Endodermal cell (in vitro differentiated cells): ENCODE data around the gene PCDHGA1. TPM values are rescaled to one million over a fixed set of nuclear protein-coding genes. Genes with fewer than 3 reads are reported as not detected.

Experiments used
- DNase-seq: peaks from one replicate; pipeline ENCODE4 v3.0.0-alpha.2; 2017
- H3K27ac ChIP-seq: 2 replicates; pipeline ENCODE4 v1.5.1; 2013; ENCODE audit warnings: mild to moderate bottlenecking, low read depth, low read length, moderate library complexity
- H3K27me3 ChIP-seq: 2 replicates; pipeline ENCODE4 v1.6.1; 2013; ENCODE audit warnings: mild to moderate bottlenecking, low read length, moderate library complexity; ENCODE audit not compliant: insufficient read depth, control insufficient read depth, poor library complexity, severe bottlenecking
- H3K36me3 ChIP-seq: 2 replicates; pipeline ENCODE4 v1.7.0; 2013; ENCODE audit warnings: mild to moderate bottlenecking, low read length, moderate library complexity; ENCODE audit not compliant: control insufficient read depth, insufficient read depth
- H3K4me1 ChIP-seq: one replicate; pipeline ENCODE4 v1.7.0; 2013; ENCODE audit warnings: low read length; ENCODE audit not compliant: control insufficient read depth, insufficient read depth
- H3K4me3 ChIP-seq: 2 replicates; pipeline ENCODE4 v1.5.1; 2013; ENCODE audit warnings: mild to moderate bottlenecking, low read length, moderate library complexity
- H3K9ac ChIP-seq: 2 replicates; pipeline ENCODE4 v1.6.1; 2013; ENCODE audit warnings: mild to moderate bottlenecking, low read length, moderate library complexity; ENCODE audit not compliant: poor library complexity, severe bottlenecking; ENCODE audit errors: extremely low read depth
- H3K9me3 ChIP-seq: 2 replicates; pipeline ENCODE4 v1.6.1; 2013; ENCODE audit warnings: mild to moderate bottlenecking, low read length, moderate library complexity; ENCODE audit not compliant: control insufficient read depth
- H3K27ac Mint-ChIP-seq: 2 replicates; pipeline ENCODE4 v1.8.0; 2020; ENCODE audit warnings: mixed read lengths
- H3K27me3 Mint-ChIP-seq: 2 replicates; pipeline ENCODE4 v1.8.0; 2021; ENCODE audit warnings: mild to moderate bottlenecking, mixed read lengths; ENCODE audit not compliant: insufficient read depth
- H3K36me3 Mint-ChIP-seq: 2 replicates; pipeline ENCODE4 v1.8.0; 2020; ENCODE audit warnings: low read depth, mixed read lengths
- H3K4me1 Mint-ChIP-seq: 2 replicates; pipeline ENCODE4 v1.8.0; 2020; ENCODE audit warnings: mixed read lengths
- H3K4me3 Mint-ChIP-seq: 2 replicates; pipeline ENCODE4 v1.8.0; 2020; ENCODE audit warnings: mild to moderate bottlenecking, moderate library complexity, mixed read lengths
- H3K9me3 Mint-ChIP-seq: 2 replicates; pipeline ENCODE4 v1.8.0; 2020; ENCODE audit warnings: mild to moderate bottlenecking, mixed read lengths
- WGBS, 2 experiments: methylation state at CpG; one replicate each; pipeline versions ENCODE4 v1.1.5 to v1.1.7; 2013; ENCODE audit warnings: missing lambda C conversion rate in 2 of 2, mixed read lengths in 1 of 2; ENCODE audit not compliant: insufficient coverage in 1 of 2, insufficient read length in 1 of 2; 5-methylcytosine and 5-hydroxymethylcytosine counted together
- total RNA-seq, 2 donors: library from RNA; stranded (reverse); fragmentation: NEBNext Ultra II Directional in 1 of 2; extraction: Animal tissue kit (Norgen Biotek cat#: 25700) in 1 of 2; gene quantifications; 2 replicates in 1 of 2; 3 replicates in 1 of 2; pipeline ENCODE4 v1.2.1, GENCODE V29; 2021
- TF ChIP-seq, protein P1 (sequence below): fragments of 200-600 bp; sonication (generic); conservative IDR thresholded peaks from 2 replicates; pipeline ENCODE4 v1.5.0; 2021; ENCODE audit warnings: antibody characterized with exemption, mild to moderate bottlenecking

Gene PCDHGA1
- total RNA-seq, 2 donors from 2014 or later: 0.38 to 2.2 TPM

- no peak overlapping the region for H3K27ac ChIP-seq
- Mint-ChIP-seq H3K4me3 (peak overlapping the region; percentile 55), H3K9me3 (no peaks in the 10 kb centered on the region), H3K27me3 (peaks cover 78% of the 10 kb centered on the region), H3K4me1 (peaks cover 23% of the 10 kb centered on the region), H3K27ac (peak overlapping the region; percentile 35), H3K36me3 (peaks cover 18% of the 10 kb centered on the region)
- no peak overlapping the region for H3K9ac ChIP-seq
- peaks cover 17% of the 10 kb centered on the region for H3K4me1 ChIP-seq
- peaks cover under 1% of the 10 kb centered on the region for H3K27me3 ChIP-seq
- DNase-seq: peak; percentile 74
- H3K4me3 ChIP-seq: no peak overlapping the region
- no peaks in the 10 kb centered on the region for H3K9me3 ChIP-seq
- WGBS, 2 experiments: 96 to 98% methylated on average over 55 to 66 of the region's 66 CpGs
- TF ChIP-seq, protein P1, sequence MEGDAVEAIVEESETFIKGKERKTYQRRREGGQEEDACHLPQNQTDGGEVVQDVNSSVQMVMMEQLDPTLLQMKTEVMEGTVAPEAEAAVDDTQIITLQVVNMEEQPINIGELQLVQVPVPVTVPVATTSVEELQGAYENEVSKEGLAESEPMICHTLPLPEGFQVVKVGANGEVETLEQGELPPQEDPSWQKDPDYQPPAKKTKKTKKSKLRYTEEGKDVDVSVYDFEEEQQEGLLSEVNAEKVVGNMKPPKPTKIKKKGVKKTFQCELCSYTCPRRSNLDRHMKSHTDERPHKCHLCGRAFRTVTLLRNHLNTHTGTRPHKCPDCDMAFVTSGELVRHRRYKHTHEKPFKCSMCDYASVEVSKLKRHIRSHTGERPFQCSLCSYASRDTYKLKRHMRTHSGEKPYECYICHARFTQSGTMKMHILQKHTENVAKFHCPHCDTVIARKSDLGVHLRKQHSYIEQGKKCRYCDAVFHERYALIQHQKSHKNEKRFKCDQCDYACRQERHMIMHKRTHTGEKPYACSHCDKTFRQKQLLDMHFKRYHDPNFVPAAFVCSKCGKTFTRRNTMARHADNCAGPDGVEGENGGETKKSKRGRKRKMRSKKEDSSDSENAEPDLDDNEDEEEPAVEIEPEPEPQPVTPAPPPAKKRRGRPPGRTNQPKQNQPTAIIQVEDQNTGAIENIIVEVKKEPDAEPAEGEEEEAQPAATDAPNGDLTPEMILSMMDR: peak; percentile 65
- no peaks in the 10 kb centered on the region for H3K36me3 ChIP-seq
Measured at GRCh38 chr5:141491323-141492167, 161.2 kb downstream of the PCDHGA1 start.

GRCh38 chr5:141492168-141492885, 162.0 kb downstream of the PCDHGA1 start:
- H3K9ac ChIP-seq: no peak overlapping the region
- no peak overlapping the region for H3K27ac ChIP-seq
- 95 to 97% methylated on average over 56 to 68 of the region's 68 CpGs for whole genome bisulfite sequencing, 2 experiments
- Mint-ChIP-seq H3K27me3 (peaks cover 70% of the 10 kb centered on the region), H3K9me3 (no peaks in the 10 kb centered on the region), H3K4me1 (peaks cover 23% of the 10 kb centered on the region), H3K36me3 (peaks cover 11% of the 10 kb centered on the region), H3K27ac (peak overlapping the region; percentile 35), H3K4me3 (peak overlapping the region; percentile 55)
- TF ChIP-seq, protein P1: no peak
- H3K4me3 ChIP-seq: no peak overlapping the region
- H3K4me1 ChIP-seq: peaks cover 17% of the 10 kb centered on the region
- no peaks in the 10 kb centered on the region for H3K27me3 ChIP-seq
- no peaks in the 10 kb centered on the region for H3K36me3 ChIP-seq
- peak; percentile 78 for DNase-seq
- H3K9me3 ChIP-seq: no peaks in the 10 kb centered on the region

- H3K9me3 Mint-ChIP-seq: no peaks in the 10 kb centered on the region
- peak overlapping the region; percentile 97 for H3K27ac ChIP-seq
- H3K36me3 ChIP-seq: no peaks in the 10 kb centered on the region
- peaks cover 17% of the 10 kb centered on the region for H3K36me3 Mint-ChIP-seq
- DNase-seq: peak; percentile 47
- peaks cover 12% of the 10 kb centered on the region for H3K4me1 ChIP-seq
- WGBS, 2 experiments: 94 to 96% methylated on average over 5 to 10 of the region's 10 CpGs
- TF ChIP-seq, protein P1: no peak
- peaks cover 20% of the 10 kb centered on the region for H3K4me1 Mint-ChIP-seq
- H3K9ac ChIP-seq: no peak overlapping the region
- no peak overlapping the region for H3K4me3 ChIP-seq
- H3K27me3 Mint-ChIP-seq: peaks cover 57% of the 10 kb centered on the region
- no peak overlapping the region for H3K27ac Mint-ChIP-seq
- H3K9me3 ChIP-seq: no peaks in the 10 kb centered on the region
- peak overlapping the region; percentile 49 for H3K4me3 Mint-ChIP-seq
- no peaks in the 10 kb centered on the region for H3K27me3 ChIP-seq
Measured at GRCh38 chr5:141493500-141494422, 163.4 kb downstream of the PCDHGA1 start.
